K562 (cell line): ENCODE measurements around the gene ZNF35. TPM values are rescaled to one million over a fixed set of nuclear protein-coding genes. Genes with fewer than 3 reads are reported as not detected.

ENCODE experiments used
- CBX8 ChIP-seq: fragments of 200-600 bp; sonication (generic); IDR thresholded peaks from 2 replicates; pipeline ENCODE4 v1.6.1; 2012; ENCODE audit warnings: borderline replicate concordance, mixed run types, low read depth, mild to moderate bottlenecking, moderate library complexity, mixed read lengths, low read length, control low read depth, inconsistent platforms; ENCODE audit not compliant: poor library complexity, severe bottlenecking; ENCODE audit errors: extremely low read depth
- DACH1 ChIP-seq: fragments of 450-650 bp; IDR thresholded peaks from 2 replicates; pipeline ENCODE4 v1.6.1; 2018; ENCODE audit not compliant: partially characterized antibody
- KLF6 ChIP-seq: fragments of 250-450 bp; sonication (Bioruptor Pico); IDR thresholded peaks from 2 replicates; pipeline ENCODE4 v1.4.0; 2020; ENCODE audit warnings: mild to moderate bottlenecking, moderate library complexity, borderline replicate concordance
- LCOR ChIP-seq: sonication (generic); formaldehyde crosslinking; IDR thresholded peaks from 2 replicates; pipeline ENCODE4 v1.8.0; 2022; ENCODE audit warnings: mild to moderate bottlenecking, missing genetic modification reagents
- RNF2 ChIP-seq: sonication (generic); IDR thresholded peaks from 2 replicates; pipeline ENCODE4 v1.6.1; 2016
- YY1 ChIP-seq, 3 experiments: IDR thresholded peaks; 2 replicates each; pipeline ENCODE4 v1.6.1; 2011; ENCODE audit warnings: low read length in 2 of 3, mild to moderate bottlenecking in 2 of 3, moderate library complexity in 2 of 3, borderline replicate concordance in 1 of 3, control low read depth in 1 of 3, low read depth in 1 of 3; ENCODE audit not compliant: insufficient read depth in 3 of 3, insufficient replicate concordance in 2 of 3, control insufficient read depth in 1 of 3, insufficient read length in 1 of 3; ENCODE audit errors: extremely low read depth in 1 of 3
- ZBTB7A ChIP-seq: IDR thresholded peaks from 2 replicates; pipeline ENCODE4 v1.6.1; 2011; ENCODE audit warnings: low read depth, mild to moderate bottlenecking, low read length, moderate library complexity, borderline replicate concordance; ENCODE audit not compliant: control insufficient read depth
- ZNF143 ChIP-seq: sonication (generic); formaldehyde crosslinking; IDR thresholded peaks from 2 replicates; pipeline ENCODE4 v1.9.0; 2022; ENCODE audit warnings: mild to moderate bottlenecking, missing genetic modification reagents
- ZNF707 ChIP-seq: fragments of 250-450 bp; sonication (Bioruptor Pico); conservative IDR thresholded peaks from 2 replicates; pipeline ENCODE4 v1.8.0; 2022; ENCODE audit warnings: inconsistent platforms, mild to moderate bottlenecking, moderate library complexity
- polyA plus RNA-seq, 8 experiments: library from polyadenylated mRNA; depleted of rRNA in 4 of 8; stranded (reverse) in 5 of 8; unstranded in 3 of 8; fragments of >200 nt; fragmentation: Nextera tagmentation in 2 of 8; fragmentation: Illumina TruSeq in 1 of 8; extraction: Ambion mirVana in 2 of 8; extraction: Trizol in 1 of 8; gene quantifications; 2 replicates each; pipeline versions ENCODE4 v1.2.1 to v1.2.3, GENCODE V29; 2011 to 2014; ENCODE audit warnings: inconsistent platforms in 1 of 8, missing spikeins in 1 of 8
- total RNA-seq, 7 experiments: library from RNA; depleted of rRNA in 6 of 7; stranded (reverse); fragments of >200 nt in 6 of 7; fragmentation: Illumina TruSeq in 2 of 7; extraction: Trizol in 2 of 7; gene quantifications; 2 replicates each; pipeline versions ENCODE4 v1.2.1 to v1.2.3, GENCODE V29; 2011 to 2021; ENCODE audit warnings: low replicate concordance in 1 of 7
- TF ChIP-seq, protein P1 (sequence below), 2 experiments: fragments of 150-350 bp in 1 of 2; IDR thresholded peaks; 2 replicates each; pipeline ENCODE4 v1.6.1; 2012 to 2016; ENCODE audit warnings: low read depth in 2 of 2, low read length in 2 of 2, mild to moderate bottlenecking in 1 of 2, moderate library complexity in 1 of 2
- TF ChIP-seq, protein P2 (sequence below): fragments of 450-650 bp; IDR thresholded peaks from 2 replicates; pipeline ENCODE4 v1.6.1; 2016; ENCODE audit warnings: low read depth, mild to moderate bottlenecking, moderate library complexity
- TF ChIP-seq, protein P3 (sequence below): fragments of 250-450 bp; sonication (Bioruptor Pico); IDR thresholded peaks from 2 replicates; pipeline ENCODE4 v1.5.0; 2020; ENCODE audit warnings: mild to moderate bottlenecking
- TF ChIP-seq, protein P4 (sequence below): fragments of 150-350 bp; conservative IDR thresholded peaks from 2 replicates; pipeline ENCODE4 v1.6.1; 2014; ENCODE audit warnings: low read length

ZNF35 gene
- total and polyA plus RNA-seq, 9 of the 15 experiments (the other 6 are each of a cell fraction or from before 2014, with no cell fraction given), result 8.0 to 18.2 (median 14.8) TPM

DNA sequence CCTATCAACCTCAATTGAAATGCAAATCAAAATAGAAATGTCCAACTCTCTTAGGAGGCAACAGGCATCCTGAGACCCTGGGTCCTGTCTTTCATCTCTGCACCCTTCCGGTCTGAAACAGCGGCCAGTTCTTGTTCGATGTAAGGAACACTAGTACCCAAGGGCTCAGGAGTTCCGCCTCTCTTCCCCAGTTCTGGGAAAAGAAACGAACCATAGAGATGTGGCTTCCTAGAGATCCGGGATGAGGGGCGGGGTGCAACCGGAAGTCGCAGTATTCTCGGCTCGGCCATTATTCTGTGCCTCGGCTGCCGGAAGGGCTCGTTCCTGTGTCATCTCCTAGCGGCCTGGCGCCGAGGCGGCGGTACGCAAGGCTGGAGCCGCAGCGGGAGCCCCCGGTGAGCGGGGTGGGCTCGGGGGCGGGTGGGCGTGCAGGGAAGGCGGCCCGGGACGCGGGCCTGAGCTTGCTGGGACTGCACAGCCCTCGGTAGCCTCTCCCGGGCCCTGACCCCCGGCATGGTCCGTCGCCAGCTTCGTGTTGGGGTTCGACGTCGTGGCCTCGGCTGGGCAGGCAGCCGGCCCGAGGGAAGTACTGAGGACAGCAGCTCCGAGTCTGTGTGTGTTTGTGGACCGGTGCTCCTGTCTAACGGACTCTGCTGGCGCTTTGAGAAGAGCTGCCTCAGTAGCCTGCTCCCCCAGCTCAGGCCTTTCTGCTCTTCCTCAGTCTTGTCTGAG lies 23.6 kb upstream of the ZNF35 start, which contains the start of gene ZNF197 (continued):
- TF ChIP-seq, protein P1, sequence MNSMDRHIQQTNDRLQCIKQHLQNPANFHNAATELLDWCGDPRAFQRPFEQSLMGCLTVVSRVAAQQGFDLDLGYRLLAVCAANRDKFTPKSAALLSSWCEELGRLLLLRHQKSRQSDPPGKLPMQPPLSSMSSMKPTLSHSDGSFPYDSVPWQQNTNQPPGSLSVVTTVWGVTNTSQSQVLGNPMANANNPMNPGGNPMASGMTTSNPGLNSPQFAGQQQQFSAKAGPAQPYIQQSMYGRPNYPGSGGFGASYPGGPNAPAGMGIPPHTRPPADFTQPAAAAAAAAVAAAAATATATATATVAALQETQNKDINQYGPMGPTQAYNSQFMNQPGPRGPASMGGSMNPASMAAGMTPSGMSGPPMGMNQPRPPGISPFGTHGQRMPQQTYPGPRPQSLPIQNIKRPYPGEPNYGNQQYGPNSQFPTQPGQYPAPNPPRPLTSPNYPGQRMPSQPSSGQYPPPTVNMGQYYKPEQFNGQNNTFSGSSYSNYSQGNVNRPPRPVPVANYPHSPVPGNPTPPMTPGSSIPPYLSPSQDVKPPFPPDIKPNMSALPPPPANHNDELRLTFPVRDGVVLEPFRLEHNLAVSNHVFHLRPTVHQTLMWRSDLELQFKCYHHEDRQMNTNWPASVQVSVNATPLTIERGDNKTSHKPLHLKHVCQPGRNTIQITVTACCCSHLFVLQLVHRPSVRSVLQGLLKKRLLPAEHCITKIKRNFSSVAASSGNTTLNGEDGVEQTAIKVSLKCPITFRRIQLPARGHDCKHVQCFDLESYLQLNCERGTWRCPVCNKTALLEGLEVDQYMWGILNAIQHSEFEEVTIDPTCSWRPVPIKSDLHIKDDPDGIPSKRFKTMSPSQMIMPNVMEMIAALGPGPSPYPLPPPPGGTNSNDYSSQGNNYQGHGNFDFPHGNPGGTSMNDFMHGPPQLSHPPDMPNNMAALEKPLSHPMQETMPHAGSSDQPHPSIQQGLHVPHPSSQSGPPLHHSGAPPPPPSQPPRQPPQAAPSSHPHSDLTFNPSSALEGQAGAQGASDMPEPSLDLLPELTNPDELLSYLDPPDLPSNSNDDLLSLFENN (IDR thresholded peaks at IDR 0.05; ENCODE audit: low read depth in 2 of 2, low read length in 2 of 2), result no peak
- no peak for TF ChIP-seq LCOR
- TF ChIP-seq RNF2, result peak; percentile 47; the same call in 1 of the 2 replicates
- TF ChIP-seq, protein P2, sequence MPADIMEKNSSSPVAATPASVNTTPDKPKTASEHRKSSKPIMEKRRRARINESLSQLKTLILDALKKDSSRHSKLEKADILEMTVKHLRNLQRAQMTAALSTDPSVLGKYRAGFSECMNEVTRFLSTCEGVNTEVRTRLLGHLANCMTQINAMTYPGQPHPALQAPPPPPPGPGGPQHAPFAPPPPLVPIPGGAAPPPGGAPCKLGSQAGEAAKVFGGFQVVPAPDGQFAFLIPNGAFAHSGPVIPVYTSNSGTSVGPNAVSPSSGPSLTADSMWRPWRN, result no peak
- TF ChIP-seq ZBTB7A, result peak; percentile 94
- TF ChIP-seq ZNF707, result no peak
- TF ChIP-seq, protein P3, sequence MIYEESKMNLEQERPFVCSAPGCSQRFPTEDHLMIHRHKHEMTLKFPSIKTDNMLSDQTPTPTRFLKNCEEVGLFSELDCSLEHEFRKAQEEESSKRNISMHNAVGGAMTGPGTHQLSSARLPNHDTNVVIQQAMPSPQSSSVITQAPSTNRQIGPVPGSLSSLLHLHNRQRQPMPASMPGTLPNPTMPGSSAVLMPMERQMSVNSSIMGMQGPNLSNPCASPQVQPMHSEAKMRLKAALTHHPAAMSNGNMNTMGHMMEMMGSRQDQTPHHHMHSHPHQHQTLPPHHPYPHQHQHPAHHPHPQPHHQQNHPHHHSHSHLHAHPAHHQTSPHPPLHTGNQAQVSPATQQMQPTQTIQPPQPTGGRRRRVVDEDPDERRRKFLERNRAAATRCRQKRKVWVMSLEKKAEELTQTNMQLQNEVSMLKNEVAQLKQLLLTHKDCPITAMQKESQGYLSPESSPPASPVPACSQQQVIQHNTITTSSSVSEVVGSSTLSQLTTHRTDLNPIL (CRISPR knock-in tag), result no peak
- TF ChIP-seq DACH1, result no peak
- TF ChIP-seq CBX8, result no peak
- peak; percentile 68 to 96 (median 87) for TF ChIP-seq YY1 (IDR thresholded peaks at IDR 0.05; ENCODE audit: borderline replicate concordance in 1 of 3, control insufficient read depth in 1 of 3, extremely low read depth in 1 of 3, insufficient read depth in 3 of 3, insufficient read length in 1 of 3, insufficient replicate concordance in 2 of 3, low read depth in 1 of 3, low read length in 2 of 3)
- TF ChIP-seq, protein P4, sequence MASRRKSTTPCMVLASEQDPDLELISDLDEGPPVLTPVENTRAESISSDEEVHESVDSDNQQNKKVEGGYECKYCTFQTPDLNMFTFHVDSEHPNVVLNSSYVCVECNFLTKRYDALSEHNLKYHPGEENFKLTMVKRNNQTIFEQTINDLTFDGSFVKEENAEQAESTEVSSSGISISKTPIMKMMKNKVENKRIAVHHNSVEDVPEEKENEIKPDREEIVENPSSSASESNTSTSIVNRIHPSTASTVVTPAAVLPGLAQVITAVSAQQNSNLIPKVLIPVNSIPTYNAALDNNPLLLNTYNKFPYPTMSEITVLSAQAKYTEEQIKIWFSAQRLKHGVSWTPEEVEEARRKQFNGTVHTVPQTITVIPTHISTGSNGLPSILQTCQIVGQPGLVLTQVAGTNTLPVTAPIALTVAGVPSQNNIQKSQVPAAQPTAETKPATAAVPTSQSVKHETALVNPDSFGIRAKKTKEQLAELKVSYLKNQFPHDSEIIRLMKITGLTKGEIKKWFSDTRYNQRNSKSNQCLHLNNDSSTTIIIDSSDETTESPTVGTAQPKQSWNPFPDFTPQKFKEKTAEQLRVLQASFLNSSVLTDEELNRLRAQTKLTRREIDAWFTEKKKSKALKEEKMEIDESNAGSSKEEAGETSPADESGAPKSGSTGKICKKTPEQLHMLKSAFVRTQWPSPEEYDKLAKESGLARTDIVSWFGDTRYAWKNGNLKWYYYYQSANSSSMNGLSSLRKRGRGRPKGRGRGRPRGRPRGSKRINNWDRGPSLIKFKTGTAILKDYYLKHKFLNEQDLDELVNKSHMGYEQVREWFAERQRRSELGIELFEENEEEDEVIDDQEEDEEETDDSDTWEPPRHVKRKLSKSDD, result 0 out of 2 replicates have a peak, but pooled peaks have one; percentile 43
- TF ChIP-seq ZNF143, result no peak
- TF ChIP-seq KLF6 (CRISPR knock-in tag), result 0 out of 2 replicates have a peak, but pooled peaks have one; percentile 58
